MM.1S (cell line): ENCODE data around the gene EXOC6.
A peak's percentile ranks its signal among the peaks of the same experiment; 100 is the strongest.

Source experiments
- DNase-seq: peaks from one replicate; pipeline ENCODE4 v3.0.0-alpha.2; 2015
- H2AFZ ChIP-seq: fragments of 300-600 bp; sonication (generic); 2 replicates; pipeline ENCODE4 v1.6.0; 2016; ENCODE audit warnings: antibody characterized with exemption, low read length
- H3F3A ChIP-seq: fragments of 300-600 bp; sonication (generic); 2 replicates; pipeline ENCODE4 v1.6.1; 2016; ENCODE audit warnings: mild to moderate bottlenecking, antibody characterized with exemption, low read length, moderate library complexity, mixed read lengths; ENCODE audit not compliant: insufficient read depth
- H3K27ac ChIP-seq: fragments of 300-600 bp; sonication (generic); 2 replicates; pipeline ENCODE4 v1.5.1; 2016; ENCODE audit warnings: mild to moderate bottlenecking, low read length
- H3K27me3 ChIP-seq: fragments of 300-600 bp; sonication (generic); replicated peaks from 2 replicates; pipeline ENCODE4 v1.6.0; 2016; ENCODE audit warnings: low read length; ENCODE audit not compliant: insufficient read depth
- H3K36me3 ChIP-seq: fragments of 300-600 bp; sonication (generic); replicated peaks from 2 replicates; pipeline ENCODE4 v1.6.1; 2016; ENCODE audit warnings: mild to moderate bottlenecking, low read length, mixed read lengths; ENCODE audit not compliant: insufficient read depth
- H3K4me1 ChIP-seq: fragments of 300-600 bp; sonication (generic); 2 replicates; pipeline ENCODE4 v1.6.1; 2016; ENCODE audit warnings: low read length, mixed read lengths
- H3K4me2 ChIP-seq: fragments of 300-600 bp; sonication (generic); 2 replicates; pipeline ENCODE4 v1.6.0; 2016; ENCODE audit warnings: low read depth, low read length
- H3K4me3 ChIP-seq: fragments of 300-600 bp; sonication (generic); 2 replicates; pipeline ENCODE4 v1.5.1; 2016; ENCODE audit warnings: low read length, mixed read lengths
- H3K79me2 ChIP-seq: fragments of 300-600 bp; sonication (generic); 2 replicates; pipeline ENCODE4 v1.6.1; 2016; ENCODE audit warnings: mixed run types, low read length, mixed read lengths
- H3K9ac ChIP-seq: fragments of 300-600 bp; sonication (generic); 2 replicates; pipeline ENCODE4 v1.6.1; 2016; ENCODE audit warnings: low read length, mixed read lengths
- H3K9me2 ChIP-seq: fragments of 300-600 bp; sonication (generic); replicated peaks from 2 replicates; pipeline ENCODE4 v1.6.1; 2016; ENCODE audit warnings: mild to moderate bottlenecking, low read length, mixed read lengths; ENCODE audit not compliant: insufficient read depth
- H3K9me3 ChIP-seq: fragments of 300-600 bp; sonication (generic); replicated peaks from 2 replicates; pipeline ENCODE4 v1.6.1; 2016; ENCODE audit warnings: mild to moderate bottlenecking, low read length, mixed read lengths; ENCODE audit not compliant: insufficient read depth
- H4K20me1 ChIP-seq: fragments of 300-600 bp; sonication (generic); 2 replicates; pipeline ENCODE4 v1.6.1; 2016; ENCODE audit warnings: mild to moderate bottlenecking, low read length, moderate library complexity, mixed read lengths; ENCODE audit not compliant: insufficient read depth
- EZH2 ChIP-seq: fragments of 300-600 bp; sonication (generic); optimal IDR thresholded peaks from 2 replicates; pipeline ENCODE3; 2017; ENCODE audit warnings: low read depth, mild to moderate bottlenecking, antibody characterized with exemption, low read length, mixed read lengths
- EZH2phosphoT487 ChIP-seq: fragments of 300-600 bp; sonication (generic); IDR thresholded peaks from 2 replicates; pipeline ENCODE4 v1.6.1; 2018; ENCODE audit warnings: antibody characterized with exemption, low read length
- TF ChIP-seq, protein P1 (sequence below): fragments of 300-600 bp; sonication (generic); IDR thresholded peaks from 2 replicates; pipeline ENCODE4 v1.5.1; 2016; ENCODE audit warnings: antibody characterized with exemption, low read length, mixed read lengths

Gene EXOC6

DNA sequence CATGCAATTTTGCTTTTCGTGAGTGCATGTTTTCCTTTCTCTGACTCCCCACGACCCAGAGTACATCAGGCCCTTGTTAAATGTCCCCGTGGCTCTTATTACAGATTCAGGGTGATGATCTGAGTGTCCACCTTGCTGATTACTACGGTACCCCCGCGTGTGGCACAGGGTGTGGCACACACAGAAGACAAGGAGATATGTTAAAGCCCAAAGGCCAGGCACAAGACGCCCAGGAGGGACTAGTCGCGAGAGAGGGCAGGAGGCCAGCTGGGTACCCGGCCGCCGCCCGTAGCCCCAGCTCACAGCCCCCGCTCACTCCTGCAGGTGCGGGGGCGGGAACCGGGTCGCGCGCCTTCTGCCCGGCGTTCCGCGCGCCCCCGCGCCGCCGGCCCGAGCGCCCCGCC is 281 bp upstream of the EXOC6 start:
- Histone ChIP-seq H3K27me3 (no peaks in the 10 kb centered on the region), H3F3A (peaks cover 18% of the 10 kb centered on the region), H3K79me2 (peaks cover 31% of the 10 kb centered on the region), H3K27ac (no peak overlapping the region), H3K4me3 (peak overlapping the region; percentile 75), H3K9me2 (no peaks in the 10 kb centered on the region), H2AFZ (peak overlapping the region; percentile 96), H3K9me3 (no peaks in the 10 kb centered on the region), H3K4me1 (peaks cover 36% of the 10 kb centered on the region), H3K36me3 (no peaks in the 10 kb centered on the region), H3K4me2 (peak overlapping the region; percentile 86), H3K9ac (peak overlapping the region; percentile 41; the same call in 1 of the 2 replicates), H4K20me1 (no peaks in the 10 kb centered on the region)
- DNase-seq, result no peak
- TF ChIP-seq, protein P1, sequence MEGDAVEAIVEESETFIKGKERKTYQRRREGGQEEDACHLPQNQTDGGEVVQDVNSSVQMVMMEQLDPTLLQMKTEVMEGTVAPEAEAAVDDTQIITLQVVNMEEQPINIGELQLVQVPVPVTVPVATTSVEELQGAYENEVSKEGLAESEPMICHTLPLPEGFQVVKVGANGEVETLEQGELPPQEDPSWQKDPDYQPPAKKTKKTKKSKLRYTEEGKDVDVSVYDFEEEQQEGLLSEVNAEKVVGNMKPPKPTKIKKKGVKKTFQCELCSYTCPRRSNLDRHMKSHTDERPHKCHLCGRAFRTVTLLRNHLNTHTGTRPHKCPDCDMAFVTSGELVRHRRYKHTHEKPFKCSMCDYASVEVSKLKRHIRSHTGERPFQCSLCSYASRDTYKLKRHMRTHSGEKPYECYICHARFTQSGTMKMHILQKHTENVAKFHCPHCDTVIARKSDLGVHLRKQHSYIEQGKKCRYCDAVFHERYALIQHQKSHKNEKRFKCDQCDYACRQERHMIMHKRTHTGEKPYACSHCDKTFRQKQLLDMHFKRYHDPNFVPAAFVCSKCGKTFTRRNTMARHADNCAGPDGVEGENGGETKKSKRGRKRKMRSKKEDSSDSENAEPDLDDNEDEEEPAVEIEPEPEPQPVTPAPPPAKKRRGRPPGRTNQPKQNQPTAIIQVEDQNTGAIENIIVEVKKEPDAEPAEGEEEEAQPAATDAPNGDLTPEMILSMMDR, result no peak
- no peak for TF ChIP-seq EZH2phosphoT487
- TF ChIP-seq EZH2, result no peak

DNA sequence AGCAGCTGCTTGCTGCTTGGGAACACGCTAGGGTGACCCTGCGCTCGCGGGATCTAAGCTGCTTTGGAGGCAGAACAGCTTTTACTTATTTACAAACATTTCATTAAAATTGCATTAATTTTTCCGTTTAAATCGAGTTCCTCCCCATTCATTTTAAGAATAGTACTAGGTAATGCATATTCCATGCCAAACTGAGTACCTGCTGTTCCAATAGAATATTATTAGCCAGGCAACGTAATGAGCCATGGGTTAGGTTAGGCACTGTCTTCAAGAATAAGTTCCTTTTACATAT is 860 bp downstream of the EXOC6 start:
- TF ChIP-seq EZH2phosphoT487, result no peak
- TF ChIP-seq, protein P1, result no peak
- TF ChIP-seq EZH2, result no peak
- H2AFZ ChIP-seq, result peak overlapping the region; percentile 69

DNA sequence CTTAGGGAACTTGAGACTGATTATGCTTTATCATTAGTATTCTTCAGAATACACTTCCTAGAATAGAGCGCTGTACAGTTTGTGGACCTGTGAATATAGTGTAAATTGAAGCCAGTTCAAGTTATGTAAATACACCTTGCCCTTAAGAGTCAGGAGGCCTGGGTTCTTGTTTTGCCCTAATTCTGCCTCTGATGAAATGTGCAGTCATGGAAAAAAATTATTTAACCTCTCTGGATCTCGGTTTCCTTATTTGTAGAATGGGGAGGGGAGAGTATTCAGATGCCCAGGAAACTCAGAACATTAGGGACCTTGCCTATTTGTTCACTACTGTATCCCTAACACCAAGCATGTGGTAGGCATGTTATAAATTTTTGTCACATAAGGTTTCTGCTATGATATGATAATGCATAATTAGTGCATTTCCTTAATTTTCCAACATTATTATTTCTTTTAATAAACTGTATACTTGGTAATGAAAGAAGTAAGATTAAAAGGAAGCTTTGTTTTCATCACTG is 1.3 kb downstream of the EXOC6 start:
- Histone ChIP-seq H3K36me3 (no peaks in the 10 kb centered on the region), H4K20me1 (no peaks in the 10 kb centered on the region), H3K27ac (peak overlapping the region; percentile 27; the same call in 1 of the 2 replicates), H3K4me2 (peak overlapping the region; percentile 89), H3F3A (peaks cover 18% of the 10 kb centered on the region), H3K9ac (peak overlapping the region; percentile 86; the same call in 1 of the 2 replicates), H3K9me2 (no peaks in the 10 kb centered on the region), H3K4me1 (peaks cover 36% of the 10 kb centered on the region), H3K9me3 (no peaks in the 10 kb centered on the region), H3K27me3 (no peaks in the 10 kb centered on the region), H2AFZ (peak overlapping the region; percentile 69; the same call in 1 of the 2 replicates), H3K79me2 (peaks cover 31% of the 10 kb centered on the region), H3K4me3 (peak overlapping the region; percentile 80)
- DNase-seq, result no peak
- TF ChIP-seq EZH2phosphoT487 (no peak), EZH2 (no peak)
- TF ChIP-seq, protein P1, result no peak

More for the DNA sequence above, 860 bp downstream of the EXOC6 start:
- peak overlapping the region; percentile 86 for H3K9ac ChIP-seq
- H3K27ac ChIP-seq, result peak overlapping the region; percentile 27; the same call in 1 of the 2 replicates
- peaks cover 18% of the 10 kb centered on the region for H3F3A ChIP-seq
- peaks cover 36% of the 10 kb centered on the region for H3K4me1 ChIP-seq
- no peaks in the 10 kb centered on the region for H3K36me3 ChIP-seq
- peak overlapping the region; percentile 80 for H3K4me3 ChIP-seq
- peak; percentile 27 for DNase-seq
- H3K9me3 ChIP-seq, result no peaks in the 10 kb centered on the region
- no peaks in the 10 kb centered on the region for H3K9me2 ChIP-seq
- H4K20me1 ChIP-seq, result no peaks in the 10 kb centered on the region
- H3K27me3 ChIP-seq, result no peaks in the 10 kb centered on the region
- peaks cover 31% of the 10 kb centered on the region for H3K79me2 ChIP-seq
- H3K4me2 ChIP-seq, result peak overlapping the region; percentile 89
